NK-92 treated with Interleukin-12 subunit alpha and Interleukin-12 subunit beta, amount 100 ng/mL, for 24 hours (cell line): ENCODE measurements around the gene COA7.
"Not testable (repeated sequence)": the region's sequence is repeated elsewhere in the genome, so short reads cannot be mapped to it uniquely, and the experiment has no call there.

ENCODE experiments used
- DNase-seq: peaks from one replicate; lab custom pipeline; 2025; lab: John Stamatoyannopoulos, UW

The COA7 gene

GRCh38 chr1:52697795-52698674 lies at the start of gene COA7:
COA7 (minus strand) TSS chr1:52698347; CDS start chr1:52698326, 21 bp downstream.
- peak; percentile 64 for DNase-seq

GRCh38 chr1:52747450-52747849 lies 49.3 kb upstream of the COA7 start:
- DNase-seq, result no peak

- no peak for DNase-seq
Measured at GRCh38 chr1:52746189-52746588, 48.0 kb upstream of the COA7 start.

GRCh38 chr1:52741259-52741658 lies 43.1 kb upstream of the COA7 start:
- no peak for DNase-seq

- DNase-seq, result no peak
Measured at GRCh38 chr1:52739699-52740467, 41.7 kb upstream of the COA7 start.

DNA sequence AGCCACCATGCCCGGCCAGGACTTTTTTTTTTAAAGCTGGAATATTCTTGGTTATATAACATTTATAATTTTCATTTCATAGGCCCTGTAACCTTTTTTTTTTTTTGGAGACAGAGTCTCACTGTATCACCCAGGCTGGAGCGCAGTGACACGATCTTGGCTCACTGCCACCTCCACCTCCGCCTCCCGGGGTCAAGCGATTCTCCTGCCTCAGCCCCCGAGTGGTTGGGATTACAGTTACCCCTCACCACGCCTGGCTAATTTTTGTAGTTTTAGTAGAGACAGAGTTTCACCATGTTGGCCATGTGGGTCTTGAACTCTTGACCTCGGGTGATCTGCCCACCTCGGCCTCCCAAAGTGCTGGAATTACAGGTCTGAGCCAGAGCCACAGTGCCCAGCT lies 40.7 kb upstream of the COA7 start:
- DNase-seq, result no peak

DNA sequence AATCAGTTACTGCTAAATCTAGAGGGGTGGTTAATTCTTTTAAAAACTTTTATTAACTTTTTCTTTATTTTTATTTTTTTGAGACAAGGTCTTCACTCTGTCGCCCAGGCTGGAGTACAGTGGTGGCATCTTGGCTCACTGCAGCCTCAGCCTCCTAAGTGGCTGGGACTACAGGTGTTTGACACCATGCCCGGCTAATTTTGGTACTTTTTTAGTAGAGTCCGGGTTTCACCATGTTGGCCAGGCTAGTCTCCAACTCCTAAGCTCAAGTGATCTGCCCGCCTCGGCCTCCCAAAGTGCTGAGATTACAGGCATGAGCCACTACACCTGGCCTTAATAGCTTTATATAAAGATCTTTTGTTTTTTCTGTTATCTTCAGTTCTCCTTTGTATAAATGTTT lies 40.0 kb upstream of the COA7 start:
- DNase-seq, result no peak

GRCh38 chr1:52735371-52735770 lies 37.2 kb upstream of the COA7 start:
- DNase-seq, result not testable (repeated sequence)

- DNase-seq, result no peak
Measured at GRCh38 chr1:52733368-52733767, 35.2 kb upstream of the COA7 start.

DNA sequence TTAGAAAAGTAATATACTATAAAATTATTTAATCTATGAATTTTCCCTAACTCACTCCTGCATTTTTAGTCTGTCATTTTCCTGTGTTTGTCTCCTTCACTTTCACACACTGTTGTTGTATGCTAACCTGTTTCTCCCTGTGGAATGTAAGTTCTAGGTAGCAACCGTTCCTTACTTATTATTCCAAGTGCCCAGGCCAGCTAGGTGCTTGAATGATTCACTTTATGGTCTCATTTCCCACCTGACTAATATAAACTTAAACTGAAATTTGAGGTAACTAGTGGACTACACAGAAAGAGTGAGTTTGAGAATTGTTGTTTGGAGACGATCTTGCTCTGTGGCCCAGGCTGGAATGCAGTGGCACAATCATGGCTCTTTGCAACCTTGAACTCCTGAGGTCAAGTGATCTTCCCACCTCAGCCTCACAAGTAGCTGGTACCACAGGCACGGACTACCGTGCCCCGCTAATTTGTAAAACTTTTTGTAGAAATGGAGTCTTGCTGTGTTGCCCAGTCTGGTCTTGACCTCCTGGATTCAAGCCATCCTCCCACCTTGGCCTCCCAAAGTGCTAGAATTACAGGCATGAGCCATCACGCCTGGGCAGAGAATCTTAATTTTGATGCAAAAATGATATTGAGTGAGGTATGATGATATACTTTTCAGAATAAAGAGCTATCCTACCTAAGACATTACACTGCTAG lies 30.0 kb upstream of the COA7 start:
- no peak for DNase-seq

DNA sequence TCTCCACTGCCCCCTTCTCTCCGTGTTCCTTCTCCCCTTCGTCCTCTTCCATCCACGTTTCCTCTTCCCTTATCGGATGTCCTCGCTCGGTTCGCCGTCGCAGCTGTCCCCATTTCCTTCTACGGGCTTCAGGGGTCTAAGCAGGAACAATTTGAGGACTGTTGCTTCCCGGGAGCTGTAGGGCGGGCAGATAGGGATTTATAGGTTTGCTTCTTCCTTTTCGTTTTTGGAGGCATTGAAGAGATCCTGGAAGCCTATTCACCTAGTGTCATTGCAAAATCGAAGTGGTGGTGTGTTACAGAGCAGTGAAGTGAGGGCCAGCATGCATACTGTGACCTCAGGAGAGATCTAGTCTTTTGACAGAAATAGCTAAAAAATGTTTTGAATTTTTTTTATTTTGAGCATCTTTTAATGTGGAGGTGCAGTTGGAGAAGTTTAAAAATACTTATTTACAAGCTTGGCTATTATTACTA lies 29.0 kb upstream of the COA7 start:
- no peak for DNase-seq

DNA sequence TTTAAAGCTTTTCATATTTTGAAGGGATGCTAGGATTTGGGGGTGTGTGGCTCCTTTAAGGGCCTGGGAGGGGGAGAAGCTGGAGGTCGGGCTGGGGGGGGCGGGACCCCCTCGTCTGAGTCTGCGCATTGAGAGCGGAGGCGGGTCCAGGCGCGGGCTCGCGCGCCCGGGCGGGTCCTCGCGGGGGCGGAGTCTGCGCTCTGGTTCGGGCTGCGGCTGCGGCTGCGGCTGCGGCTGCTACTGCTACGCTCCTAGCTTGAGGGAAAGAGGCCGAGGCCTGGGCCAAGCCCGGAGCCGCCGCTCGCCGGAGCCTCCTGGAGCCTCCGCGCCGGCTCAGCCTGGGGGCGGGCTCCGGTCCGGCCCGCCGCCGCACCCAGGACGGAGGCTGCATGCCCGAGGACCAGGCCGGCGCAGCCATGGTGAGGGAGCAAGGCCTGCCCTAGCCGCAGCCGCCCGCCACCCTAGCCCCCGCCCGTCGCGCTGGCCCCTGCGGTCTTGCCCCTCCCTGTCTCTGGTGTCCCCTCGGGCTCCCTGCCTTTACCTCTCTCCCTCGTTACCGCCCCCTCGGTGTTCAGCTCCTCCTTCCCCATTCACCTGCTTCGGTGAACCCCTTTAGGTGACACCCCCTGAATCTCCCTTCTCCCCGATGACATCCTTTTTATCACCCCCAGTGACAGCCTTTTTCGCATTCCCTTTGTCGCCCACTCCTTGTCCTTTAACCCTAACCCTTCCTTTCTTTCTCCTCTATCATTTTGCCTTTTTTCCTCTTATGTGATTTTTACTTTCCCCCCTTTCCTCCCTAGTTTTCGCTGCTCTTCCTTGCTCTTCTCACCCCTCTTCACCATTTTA lies 28.3 kb upstream of the COA7 start, which contains the start of gene ZYG11B:
TSS of gene ZYG11B (plus strand) at position 189 of the 849 bp plus-strand sequence. CDS start at position 390, 201 bp downstream.
- DNase-seq, result peak; percentile 81

- no peak for DNase-seq
Measured at GRCh38 chr1:52725903-52726264, 27.7 kb upstream of the COA7 start.

- no peak for DNase-seq
Measured at GRCh38 chr1:52723260-52723659, 25.1 kb upstream of the COA7 start.

- not testable (repeated sequence) for DNase-seq
Measured at GRCh38 chr1:52715296-52715695, 17.1 kb upstream of the COA7 start.

GRCh38 chr1:52713590-52713989 lies 15.4 kb upstream of the COA7 start:
- DNase-seq, result no peak

GRCh38 chr1:52709016-52709415 lies 10.9 kb upstream of the COA7 start:
- no peak for DNase-seq

GRCh38 chr1:52707927-52708655 lies 9.9 kb upstream of the COA7 start:
- no peak for DNase-seq

DNA sequence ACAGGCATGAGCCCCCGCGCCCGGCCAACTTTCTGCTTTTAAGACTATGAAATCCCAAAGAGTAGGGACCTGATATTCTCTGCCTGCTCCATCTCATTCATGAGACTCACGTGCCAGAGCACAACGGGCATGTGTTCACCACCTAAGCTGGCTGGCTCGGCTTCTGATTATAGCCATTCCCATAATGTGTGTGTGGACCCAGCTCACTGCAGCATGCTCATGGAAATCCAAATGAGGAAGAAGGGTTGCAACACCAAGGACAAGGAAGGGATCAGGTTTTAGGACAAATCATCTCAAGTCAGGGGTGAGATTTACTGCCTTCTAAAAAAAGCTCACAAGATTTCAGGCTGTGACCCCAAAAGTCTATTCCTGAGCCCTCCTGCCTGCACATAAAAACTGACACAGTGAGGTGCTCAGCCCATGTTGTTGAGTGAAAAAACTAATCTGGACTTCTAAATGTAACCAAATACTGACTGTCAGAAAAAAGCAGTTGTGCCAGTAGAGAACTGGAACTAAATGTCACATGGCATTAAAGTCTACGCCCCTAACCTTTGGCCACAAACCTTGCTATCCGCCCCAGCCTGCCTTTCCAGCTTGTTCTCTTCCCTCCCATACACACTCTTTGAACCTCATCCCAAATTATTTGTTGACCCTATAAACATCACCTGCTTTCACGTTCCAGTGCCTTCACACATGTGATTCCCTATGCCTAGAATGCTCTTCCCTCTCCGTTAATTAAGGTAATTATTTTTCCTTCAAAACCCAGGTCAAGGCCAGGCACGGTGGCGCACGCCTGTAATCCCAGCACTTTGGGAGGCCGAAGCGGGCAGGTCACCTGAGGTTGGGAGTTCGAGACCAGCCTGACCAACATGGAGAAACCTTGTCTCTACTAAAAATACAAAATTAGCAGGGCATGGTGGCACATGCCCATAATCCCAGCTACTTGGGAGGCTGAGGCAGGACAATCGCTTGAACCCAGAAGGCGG lies 9.1 kb upstream of the COA7 start:
- DNase-seq, result no peak
